Astrocyte (in vitro differentiated cells and primary cell): ENCODE results near the gene STK17A. TPM values are rescaled to one million over a fixed set of nuclear protein-coding genes. Genes with fewer than 3 reads are reported as not detected.

Source experiments
- DNase-seq: peaks from one replicate; pipeline ENCODE4 v3.0.0-alpha.2; 2010; ENCODE audit warnings: low read depth
- FAIRE-seq: peaks from 2 replicates; lab custom pipeline; 2011; peaks lifted over from hg19 to GRCh38; lab: Jason Lieb, UNC
- H2AFZ ChIP-seq: 2 replicates; pipeline ENCODE4 v1.6.0; 2012; ENCODE audit warnings: low read depth, low read length, inconsistent platforms
- H3K27ac ChIP-seq: 2 replicates; pipeline ENCODE4 v1.5.1; 2011; ENCODE audit warnings: low read depth, low read length, inconsistent platforms
- H3K27me3 ChIP-seq: 2 replicates; pipeline ENCODE4 v1.6.0; 2011; ENCODE audit warnings: low read length, inconsistent platforms; ENCODE audit not compliant: insufficient read depth
- H3K36me3 ChIP-seq: 2 replicates; pipeline ENCODE4 v1.5.1; 2011; ENCODE audit warnings: low read length, inconsistent platforms; ENCODE audit not compliant: insufficient read depth
- H3K4me1 ChIP-seq: 2 replicates; pipeline ENCODE4 v1.5.1; 2011; ENCODE audit warnings: low read length, inconsistent platforms; ENCODE audit not compliant: insufficient read depth
- H3K4me2 ChIP-seq: 2 replicates; pipeline ENCODE4 v1.6.0; 2012; ENCODE audit warnings: low read length, inconsistent platforms
- H3K4me3 ChIP-seq: 2 replicates; pipeline ENCODE4 v1.5.1; 2011; ENCODE audit warnings: low read depth, mild to moderate bottlenecking, low read length, inconsistent platforms; ENCODE audit not compliant: insufficient read depth
- H3K79me2 ChIP-seq: 2 replicates; pipeline ENCODE4 v1.6.0; 2012; ENCODE audit warnings: mild to moderate bottlenecking, low read length, inconsistent platforms; ENCODE audit not compliant: insufficient read depth
- H3K9ac ChIP-seq: 2 replicates; pipeline ENCODE4 v1.6.0; 2012; ENCODE audit warnings: mild to moderate bottlenecking, low read length, inconsistent platforms
- H3K9me3 ChIP-seq: 2 replicates; pipeline ENCODE4 v1.5.1; 2012; ENCODE audit warnings: low read depth, mild to moderate bottlenecking, low read length, inconsistent platforms; ENCODE audit not compliant: insufficient read depth
- H4K20me1 ChIP-seq: 2 replicates; pipeline ENCODE4 v1.6.0; 2012; ENCODE audit warnings: low read length, inconsistent platforms; ENCODE audit not compliant: insufficient read depth
- H3K27ac Mint-ChIP-seq: one replicate; pipeline ENCODE4 v1.8.0; 2021; ENCODE audit warnings: mild to moderate bottlenecking, mixed read lengths; ENCODE audit not compliant: unreplicated experiment
- H3K27me3 Mint-ChIP-seq: one replicate; pipeline ENCODE4 v1.8.0; 2021; ENCODE audit warnings: low read depth, mixed read lengths; ENCODE audit not compliant: unreplicated experiment
- H3K36me3 Mint-ChIP-seq: one replicate; pipeline ENCODE4 v1.8.0; 2021; ENCODE audit warnings: low read depth, mixed read lengths; ENCODE audit not compliant: unreplicated experiment
- H3K4me1 Mint-ChIP-seq: one replicate; pipeline ENCODE4 v1.8.0; 2021; ENCODE audit warnings: low read depth, mixed read lengths; ENCODE audit not compliant: unreplicated experiment
- H3K4me3 Mint-ChIP-seq: one replicate; pipeline ENCODE4 v1.8.0; 2021; ENCODE audit warnings: mild to moderate bottlenecking, moderate library complexity, mixed read lengths; ENCODE audit not compliant: unreplicated experiment
- H3K9me3 Mint-ChIP-seq: one replicate; pipeline ENCODE4 v1.8.0; 2021; ENCODE audit warnings: mild to moderate bottlenecking, mixed read lengths; ENCODE audit not compliant: unreplicated experiment
- CTCF ChIP-seq: IDR thresholded peaks from 2 replicates; pipeline ENCODE4 v1.5.1; 2011; ENCODE audit warnings: low read depth, mild to moderate bottlenecking, inconsistent platforms, low read length, moderate library complexity; ENCODE audit not compliant: insufficient read depth
- EZH2 ChIP-seq: IDR thresholded peaks from 2 replicates; pipeline ENCODE4 v1.6.1; 2012; ENCODE audit warnings: mild to moderate bottlenecking, low read length, inconsistent platforms; ENCODE audit not compliant: insufficient read depth
- total RNA-seq: library from RNA; stranded (reverse); gene quantifications from 2 replicates; pipeline ENCODE4 v1.2.1, GENCODE V29; 2021

The STK17A gene
- total RNA-seq, 1 donor from 2014 or later: 38.4 TPM

GRCh38 chr7:43560742-43561330 is 22.1 kb upstream of the STK17A start:
- H3K4me2 ChIP-seq: no peak overlapping the region
- FAIRE-seq: no peak
- no peak for DNase-seq
- H3K4me3 ChIP-seq: no peak overlapping the region
- H3K79me2 ChIP-seq: no peaks in the 10 kb centered on the region
- H3K9ac ChIP-seq: no peak overlapping the region
- no peaks in the 10 kb centered on the region for H3K9me3 ChIP-seq
- H3K4me1 ChIP-seq: no peaks in the 10 kb centered on the region
- no peak overlapping the region for H3K4me3 Mint-ChIP-seq
- H3K27ac ChIP-seq: no peak overlapping the region
- no peaks in the 10 kb centered on the region for H4K20me1 ChIP-seq
- no peaks in the 10 kb centered on the region for H3K36me3 ChIP-seq
- peaks cover 14% of the 10 kb centered on the region for H3K27me3 Mint-ChIP-seq
- peaks cover 5% of the 10 kb centered on the region for H3K27me3 ChIP-seq
- peaks cover 3% of the 10 kb centered on the region for H3K9me3 Mint-ChIP-seq
- no peak overlapping the region for H3K27ac Mint-ChIP-seq
- H3K36me3 Mint-ChIP-seq: peaks cover 6% of the 10 kb centered on the region
- H3K4me1 Mint-ChIP-seq: no peaks in the 10 kb centered on the region
- TF ChIP-seq CTCF (no peak), EZH2 (no peak)
- H2AFZ ChIP-seq: no peak overlapping the region

GRCh38 chr7:43562383-43562782 is 20.5 kb upstream of the STK17A start:
- DNase-seq: no peak
- no peaks in the 10 kb centered on the region for H3K4me1 ChIP-seq
- H3K9me3 ChIP-seq: no peaks in the 10 kb centered on the region
- no peaks in the 10 kb centered on the region for H3K79me2 ChIP-seq
- no peak overlapping the region for H3K9ac ChIP-seq
- peaks cover 11% of the 10 kb centered on the region for H3K27me3 Mint-ChIP-seq
- H3K36me3 Mint-ChIP-seq: peaks cover 6% of the 10 kb centered on the region
- no peak overlapping the region for H3K4me2 ChIP-seq
- H3K27me3 ChIP-seq: peaks cover 3% of the 10 kb centered on the region
- TF ChIP-seq CTCF (no peak), EZH2 (no peak)
- H3K36me3 ChIP-seq: no peaks in the 10 kb centered on the region
- H3K4me3 ChIP-seq: no peak overlapping the region
- FAIRE-seq: no peak
- H3K4me3 Mint-ChIP-seq: no peak overlapping the region
- no peak overlapping the region for H2AFZ ChIP-seq
- peaks cover 3% of the 10 kb centered on the region for H3K9me3 Mint-ChIP-seq
- H3K27ac ChIP-seq: no peak overlapping the region
- H3K4me1 Mint-ChIP-seq: peaks cover under 1% of the 10 kb centered on the region
- no peaks in the 10 kb centered on the region for H4K20me1 ChIP-seq
- H3K27ac Mint-ChIP-seq: no peak overlapping the region

GRCh38 chr7:43565786-43566185 is 17.1 kb upstream of the STK17A start:
- H3K4me1 Mint-ChIP-seq: peaks cover 24% of the 10 kb centered on the region
- H3K9ac ChIP-seq: no peak overlapping the region
- H3K27me3 Mint-ChIP-seq: peaks cover 1% of the 10 kb centered on the region
- H3K9me3 Mint-ChIP-seq: no peaks in the 10 kb centered on the region
- H3K4me2 ChIP-seq: no peak overlapping the region
- no peaks in the 10 kb centered on the region for H3K36me3 Mint-ChIP-seq
- H3K27ac ChIP-seq: no peak overlapping the region
- peaks cover 24% of the 10 kb centered on the region for H3K4me1 ChIP-seq
- FAIRE-seq: peak; percentile 45
- peak overlapping the region; percentile 8 for H2AFZ ChIP-seq
- TF ChIP-seq CTCF (no peak), EZH2 (no peak)
- no peak overlapping the region for H3K4me3 Mint-ChIP-seq
- H3K9me3 ChIP-seq: no peaks in the 10 kb centered on the region
- H3K4me3 ChIP-seq: no peak overlapping the region
- no peaks in the 10 kb centered on the region for H3K27me3 ChIP-seq
- H3K27ac Mint-ChIP-seq: peak overlapping the region; percentile 8
- no peaks in the 10 kb centered on the region for H3K79me2 ChIP-seq
- H3K36me3 ChIP-seq: no peaks in the 10 kb centered on the region
- no peak for DNase-seq
- H4K20me1 ChIP-seq: no peaks in the 10 kb centered on the region
